ENCODE results near the gene BAG5.

The BAG5 gene

DNA sequence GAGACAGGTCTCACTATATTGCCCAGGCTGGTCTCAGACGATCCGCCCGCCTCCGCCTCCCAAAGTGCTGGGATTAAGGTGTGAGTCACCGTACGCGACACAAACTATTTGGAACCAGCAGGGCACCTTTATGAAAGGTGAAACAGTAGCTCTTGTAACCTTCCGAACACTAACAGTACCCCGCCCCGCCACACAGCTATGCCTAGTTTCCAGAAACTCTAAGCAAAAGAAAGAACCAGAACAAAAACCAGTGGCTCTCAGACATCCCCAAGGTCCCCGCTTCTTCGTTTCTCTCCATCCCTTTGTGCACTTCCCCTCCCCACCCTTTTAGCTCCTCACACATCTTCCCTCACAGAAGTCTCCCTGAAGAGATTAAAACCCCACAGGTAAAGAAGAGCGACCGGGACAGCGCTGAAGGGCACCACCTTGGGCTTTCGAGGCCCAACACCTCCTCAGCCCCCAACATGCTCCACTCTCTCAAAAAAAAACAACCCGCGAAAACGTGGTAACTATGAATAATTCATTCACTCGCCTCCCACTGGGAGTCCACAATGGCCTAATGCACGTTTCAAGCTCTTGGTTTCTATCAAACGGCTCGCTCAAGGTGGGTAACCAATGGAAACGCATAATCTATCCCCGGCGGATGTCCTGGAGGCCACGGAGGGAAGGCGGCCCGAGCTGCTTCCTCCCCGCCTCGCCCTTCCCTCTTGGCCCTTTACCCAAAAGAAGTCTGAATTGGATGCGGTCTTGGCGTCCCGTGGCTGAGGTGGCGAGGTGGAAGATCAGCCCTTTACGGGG, 877 bp downstream of the BAG5 start:
- Histone ChIP-seq H3K36me3 (ENCODE audit: insufficient read depth, low read length) (peaks cover 26% of the 10 kb centered on the region), H3K4me1 (ENCODE audit: control insufficient read depth, insufficient read depth, low read length) (peaks cover 46% of the 10 kb centered on the region), H3K9ac (ENCODE audit: low read depth, low read length) (peak overlapping the region; percentile 97), H3K27me3 (ENCODE audit: control insufficient read depth, insufficient read depth, low read length) (no peaks in the 10 kb centered on the region), H3K4me3 (ENCODE audit: low read length) (peak overlapping the region; percentile 100), H3K9me3 (replicated peaks; ENCODE audit: low read length) (no peaks in the 10 kb centered on the region), H3K4me2 (ENCODE audit: low read length) (peak overlapping the region; percentile 94)

DNA sequence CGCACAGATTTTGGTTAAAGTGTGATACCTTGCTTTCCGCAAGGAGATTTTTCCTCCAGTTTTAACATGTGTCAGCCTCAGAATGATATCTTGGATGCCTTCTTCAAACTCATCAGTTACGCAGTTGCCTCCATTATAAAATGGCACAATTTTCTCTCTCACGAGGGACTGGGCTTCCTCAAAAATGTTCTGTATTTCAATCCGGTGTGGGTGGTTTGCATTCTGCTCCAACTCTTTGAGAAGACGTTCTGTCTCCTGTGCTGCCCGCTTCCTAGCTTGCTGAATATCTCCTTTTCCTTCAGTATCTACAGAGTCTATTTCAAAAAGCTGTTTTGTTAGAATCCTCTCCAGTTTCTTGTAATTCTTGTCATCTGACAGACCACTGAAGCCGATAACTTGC, 1.8 kb downstream of the BAG5 start:
- peak overlapping the region; percentile 97 for H3K9ac ChIP-seq (ENCODE audit: low read depth, low read length)
- peak overlapping the region; percentile 94 for H3K4me2 ChIP-seq (ENCODE audit: low read length)
- peaks cover 23% of the 10 kb centered on the region for H3K36me3 ChIP-seq (ENCODE audit: insufficient read depth, low read length)
- H3K4me3 ChIP-seq (ENCODE audit: low read length), result peak overlapping the region; percentile 100
- H3K27me3 ChIP-seq (ENCODE audit: control insufficient read depth, insufficient read depth, low read length), result no peaks in the 10 kb centered on the region
- no peaks in the 10 kb centered on the region for H3K9me3 ChIP-seq (replicated peaks; ENCODE audit: low read length)
- peaks cover 46% of the 10 kb centered on the region for H3K4me1 ChIP-seq (ENCODE audit: control insufficient read depth, insufficient read depth, low read length)

- H3K27me3 ChIP-seq (ENCODE audit: control insufficient read depth, insufficient read depth, low read length), result no peaks in the 10 kb centered on the region
- no peak overlapping the region for H3K4me3 ChIP-seq (ENCODE audit: low read length)
- peaks cover 25% of the 10 kb centered on the region for H3K36me3 ChIP-seq (ENCODE audit: insufficient read depth, low read length)
- peak overlapping the region; percentile 32 for H3K4me2 ChIP-seq (ENCODE audit: low read length)
- no peaks in the 10 kb centered on the region for H3K9me3 ChIP-seq (replicated peaks; ENCODE audit: low read length)
- peaks cover 46% of the 10 kb centered on the region for H3K4me1 ChIP-seq (ENCODE audit: control insufficient read depth, insufficient read depth, low read length)
- no peak overlapping the region for H3K9ac ChIP-seq (ENCODE audit: low read depth, low read length)
Measured at GRCh38 chr14:103559766-103560165, 2.7 kb downstream of the BAG5 start.

DNA sequence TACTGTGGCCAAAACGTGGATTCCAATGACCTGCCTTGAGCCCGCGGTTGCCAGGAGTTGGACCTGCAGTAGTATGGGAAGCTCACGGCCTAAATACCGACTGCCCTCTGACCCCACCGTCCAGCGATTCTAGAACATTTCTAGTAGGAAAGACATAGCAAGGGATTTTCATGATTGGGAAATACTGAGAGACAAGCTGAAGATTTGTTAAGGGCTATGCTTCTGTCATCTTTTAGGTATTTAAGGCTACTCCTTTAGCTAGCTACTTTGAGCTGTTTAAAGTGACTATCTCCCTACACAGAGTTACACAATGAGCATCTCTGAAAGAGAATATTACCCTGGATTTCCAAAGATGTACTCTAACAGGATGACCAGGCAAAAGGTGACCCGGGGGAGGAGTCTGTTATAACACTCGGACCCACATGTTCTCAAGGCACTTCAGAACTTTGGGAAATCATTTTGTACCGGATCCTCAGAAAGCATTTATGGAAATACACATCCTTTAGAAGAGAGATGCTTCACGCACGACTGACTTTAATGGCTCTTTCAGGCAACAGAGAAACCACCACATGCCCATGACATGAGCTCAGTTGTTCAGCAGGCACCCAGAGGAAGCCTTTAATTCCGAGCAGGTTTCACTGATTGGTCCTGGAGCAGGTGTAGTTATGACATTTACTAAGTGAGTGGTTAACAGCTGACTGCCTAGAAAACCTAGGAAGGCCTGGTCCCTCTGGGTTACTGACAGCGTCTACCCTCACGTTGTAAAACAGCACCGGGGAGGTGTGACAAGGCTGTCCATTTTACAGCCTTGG, 4.2 kb downstream of the BAG5 start:
- H3K27me3 ChIP-seq (ENCODE audit: control insufficient read depth, insufficient read depth, low read length), result no peaks in the 10 kb centered on the region
- H3K9me3 ChIP-seq (replicated peaks; ENCODE audit: low read length), result no peaks in the 10 kb centered on the region
- H3K36me3 ChIP-seq (ENCODE audit: insufficient read depth, low read length), result peaks cover 26% of the 10 kb centered on the region
- peak overlapping the region; percentile 6 for H3K9ac ChIP-seq (ENCODE audit: low read depth, low read length)
- H3K4me3 ChIP-seq (ENCODE audit: low read length), result no peak overlapping the region
- peak overlapping the region; percentile 21 for H3K4me2 ChIP-seq (ENCODE audit: low read length)
- peaks cover 41% of the 10 kb centered on the region for H3K4me1 ChIP-seq (ENCODE audit: control insufficient read depth, insufficient read depth, low read length)

DNA sequence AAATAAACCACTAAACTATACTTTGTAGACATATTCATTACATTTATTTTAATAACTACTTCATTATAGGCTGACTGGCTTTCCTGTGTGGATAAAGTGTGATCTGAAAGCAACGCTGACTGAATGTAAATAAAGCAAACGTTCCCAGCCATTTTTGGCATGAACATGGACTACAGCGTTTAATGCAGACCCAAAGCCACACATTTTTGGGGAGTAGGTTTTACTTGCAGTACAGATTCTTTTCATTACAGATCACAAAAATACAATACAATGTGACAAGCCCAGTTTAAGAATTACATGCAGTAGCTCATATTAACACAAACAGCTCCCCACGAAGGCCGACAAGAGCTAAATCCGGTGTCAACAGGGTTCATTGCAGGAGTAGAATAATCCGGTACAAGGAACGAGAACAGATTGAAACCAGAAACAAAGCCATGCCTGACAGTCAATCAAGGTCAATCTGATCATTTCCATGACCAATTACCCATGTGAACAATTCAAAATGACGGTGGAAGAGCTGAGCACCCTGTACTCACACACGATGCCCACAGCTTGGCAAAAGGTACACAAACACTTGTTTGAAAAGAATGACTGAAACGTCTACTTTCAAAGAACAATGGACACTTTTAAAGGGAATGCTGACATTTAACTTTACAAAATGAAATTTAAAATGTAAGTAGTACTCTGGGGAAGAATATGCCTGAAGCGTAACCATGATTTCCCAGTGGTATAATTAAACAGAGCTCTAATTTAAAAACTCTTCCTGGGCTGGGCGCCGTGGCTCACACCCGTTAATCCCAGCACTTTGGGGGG, 5.3 kb downstream of the BAG5 start:
- H3K9me3 ChIP-seq (replicated peaks; ENCODE audit: low read length), result no peaks in the 10 kb centered on the region
- peaks cover 49% of the 10 kb centered on the region for H3K4me1 ChIP-seq (ENCODE audit: control insufficient read depth, insufficient read depth, low read length)
- peaks cover 29% of the 10 kb centered on the region for H3K36me3 ChIP-seq (ENCODE audit: insufficient read depth, low read length)
- H3K4me2 ChIP-seq (ENCODE audit: low read length), result peak overlapping the region; percentile 21
- H3K27me3 ChIP-seq (ENCODE audit: control insufficient read depth, insufficient read depth, low read length), result no peaks in the 10 kb centered on the region
- H3K9ac ChIP-seq (ENCODE audit: low read depth, low read length), result no peak overlapping the region
- no peak overlapping the region for H3K4me3 ChIP-seq (ENCODE audit: low read length)

DNA sequence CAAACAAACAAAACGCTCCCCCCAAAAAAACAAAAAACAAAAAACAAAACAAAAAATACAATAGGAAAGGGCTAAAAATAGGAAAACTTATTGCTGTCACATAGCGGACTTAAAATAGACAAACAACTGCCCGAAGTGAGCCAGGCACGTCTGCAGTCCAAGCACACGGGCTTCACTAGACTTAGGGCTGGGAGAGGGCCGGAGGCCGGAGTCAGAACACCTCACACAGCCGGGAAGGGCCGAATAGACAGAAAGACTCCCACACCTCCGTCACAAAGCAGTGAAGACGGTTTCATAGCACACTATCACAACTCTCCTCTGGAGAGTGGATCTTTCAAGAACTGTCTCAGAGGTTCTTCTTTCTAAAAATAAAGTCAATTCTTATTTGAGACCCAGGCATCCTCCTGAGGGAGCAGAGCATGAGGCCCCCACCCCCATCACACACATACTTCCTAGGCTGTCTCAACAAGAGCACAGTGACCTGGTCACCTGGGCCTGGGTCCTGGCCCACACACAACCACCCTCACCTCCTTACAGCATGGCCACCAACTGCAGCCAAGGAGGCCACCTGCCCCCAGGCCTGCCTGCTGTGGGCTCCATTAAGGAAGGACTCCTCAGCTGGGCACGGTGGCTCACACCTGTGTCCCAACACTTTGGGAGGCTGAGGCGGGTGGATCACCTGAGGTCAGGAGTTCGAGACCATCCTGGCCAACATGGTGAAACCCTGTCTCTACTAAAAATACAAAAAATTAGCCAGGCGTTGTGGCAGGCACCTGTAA, 6.7 kb downstream of the BAG5 start:
- Histone ChIP-seq H3K4me2 (ENCODE audit: low read length) (no peak overlapping the region), H3K9ac (ENCODE audit: low read depth, low read length) (no peak overlapping the region), H3K4me3 (ENCODE audit: low read length) (no peak overlapping the region), H3K9me3 (replicated peaks; ENCODE audit: low read length) (no peaks in the 10 kb centered on the region), H3K36me3 (ENCODE audit: insufficient read depth, low read length) (peaks cover 29% of the 10 kb centered on the region), H3K4me1 (ENCODE audit: control insufficient read depth, insufficient read depth, low read length) (peaks cover 55% of the 10 kb centered on the region), H3K27me3 (ENCODE audit: control insufficient read depth, insufficient read depth, low read length) (no peaks in the 10 kb centered on the region)

- H3K4me3 ChIP-seq (ENCODE audit: low read length), result no peak overlapping the region
- peaks cover 6% of the 10 kb centered on the region for H3K36me3 ChIP-seq (ENCODE audit: insufficient read depth, low read length)
- H3K27me3 ChIP-seq (ENCODE audit: control insufficient read depth, insufficient read depth, low read length), result no peaks in the 10 kb centered on the region
- peaks cover 34% of the 10 kb centered on the region for H3K4me1 ChIP-seq (ENCODE audit: control insufficient read depth, insufficient read depth, low read length)
- H3K9ac ChIP-seq (ENCODE audit: low read depth, low read length), result no peak overlapping the region
- H3K9me3 ChIP-seq (replicated peaks; ENCODE audit: low read length), result no peaks in the 10 kb centered on the region
- no peak overlapping the region for H3K4me2 ChIP-seq (ENCODE audit: low read length)
Measured at GRCh38 chr14:103552846-103553210, 9.6 kb downstream of the BAG5 start.

- Histone ChIP-seq H3K27me3 (ENCODE audit: control insufficient read depth, insufficient read depth, low read length) (no peaks in the 10 kb centered on the region), H3K36me3 (ENCODE audit: insufficient read depth, low read length) (peaks cover 6% of the 10 kb centered on the region), H3K9ac (ENCODE audit: low read depth, low read length) (peak overlapping the region; percentile 74), H3K9me3 (replicated peaks; ENCODE audit: low read length) (no peaks in the 10 kb centered on the region), H3K4me2 (ENCODE audit: low read length) (peak overlapping the region; percentile 67), H3K4me3 (ENCODE audit: low read length) (peak overlapping the region; percentile 42), H3K4me1 (ENCODE audit: control insufficient read depth, insufficient read depth, low read length) (peaks cover 30% of the 10 kb centered on the region)
Measured at GRCh38 chr14:103552011-103552845, 10.2 kb downstream of the BAG5 start.

- Histone ChIP-seq H3K36me3 (ENCODE audit: insufficient read depth, low read length) (peaks cover 6% of the 10 kb centered on the region), H3K27me3 (ENCODE audit: control insufficient read depth, insufficient read depth, low read length) (no peaks in the 10 kb centered on the region), H3K4me2 (ENCODE audit: low read length) (peak overlapping the region; percentile 67), H3K9me3 (replicated peaks; ENCODE audit: low read length) (no peaks in the 10 kb centered on the region), H3K9ac (ENCODE audit: low read depth, low read length) (peak overlapping the region; percentile 74), H3K4me1 (ENCODE audit: control insufficient read depth, insufficient read depth, low read length) (peaks cover 27% of the 10 kb centered on the region), H3K4me3 (ENCODE audit: low read length) (peak overlapping the region; percentile 42)
Measured at GRCh38 chr14:103551338-103551762, 11.1 kb downstream of the BAG5 start.
